ENCODE data around the gene ELF3.

Gene ELF3

DNA sequence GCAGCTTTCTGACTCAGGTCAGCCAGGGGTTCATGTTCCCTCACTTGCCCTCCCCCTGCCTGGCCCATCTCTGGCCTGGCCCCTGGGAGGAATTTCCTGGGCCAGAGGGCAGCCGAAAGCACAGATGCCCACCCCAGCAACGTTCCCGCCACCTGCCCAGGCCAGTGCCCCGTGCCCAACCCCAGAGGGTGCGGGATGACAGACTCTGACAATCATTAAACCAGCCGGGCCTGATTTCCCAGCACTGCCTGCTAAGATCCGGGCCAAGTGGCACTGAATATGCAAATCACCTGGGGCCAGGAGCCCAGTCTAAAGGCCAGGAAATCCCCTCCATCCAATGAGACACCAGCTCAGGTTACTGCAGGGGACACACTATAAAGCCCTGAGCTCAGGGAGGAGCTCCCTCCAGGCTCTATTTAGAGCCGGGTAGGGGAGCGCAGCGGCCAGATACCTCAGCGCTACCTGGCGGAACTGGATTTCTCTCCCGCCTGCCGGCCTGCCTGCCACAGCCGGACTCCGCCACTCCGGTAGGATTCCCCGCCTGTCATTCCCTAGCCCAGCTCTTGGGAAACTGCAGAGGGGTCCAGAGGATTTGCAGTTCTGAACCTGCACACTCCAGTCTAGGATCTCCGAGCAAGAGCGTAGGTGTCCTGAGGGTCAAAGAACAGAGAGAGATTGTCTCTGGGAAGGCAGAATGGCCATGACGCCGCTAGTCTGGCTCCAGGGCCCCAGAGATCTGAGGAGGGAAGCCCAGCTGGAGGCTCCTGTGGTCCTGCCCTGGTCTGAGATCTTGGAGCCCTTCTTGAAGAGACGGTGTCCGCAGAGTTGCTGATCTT lies at the start of gene ELF3:
Gene ELF3, plus strand, starts transcription at position 408 of the 836 bp plus-strand sequence. CDS start 550 bp downstream, outside the sequence.
- TF ChIP-seq GATA3 (IDR thresholded peaks at IDR 0.05; ENCODE audit: low read depth, low read length) (no peak), GATA2 (IDR thresholded peaks at IDR 0.05; ENCODE audit: low read depth, low read length) (no peak)

DNA sequence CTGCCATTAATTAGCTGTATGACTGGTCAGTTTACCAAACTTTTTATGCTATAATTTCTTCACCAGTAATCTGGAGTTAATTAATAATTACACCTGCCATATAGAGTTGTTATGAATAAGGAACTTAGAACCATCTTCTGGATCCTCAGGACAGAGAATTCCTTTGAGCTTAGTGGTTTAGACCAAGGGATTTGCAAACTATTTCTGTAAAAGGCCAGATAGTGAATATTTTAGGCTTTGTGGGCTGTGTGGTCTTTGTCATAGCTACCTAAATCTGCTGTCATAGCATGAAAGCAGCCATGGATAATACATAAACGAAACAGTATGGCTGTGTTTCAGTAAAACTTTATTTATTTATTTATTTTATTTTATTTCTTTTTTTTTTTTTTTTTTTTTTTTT lies 46.1 kb upstream of the ELF3 start:
- TF ChIP-seq GATA2 (IDR thresholded peaks at IDR 0.05; ENCODE audit: low read depth, low read length) (no peak), GATA3 (IDR thresholded peaks at IDR 0.05; ENCODE audit: low read depth, low read length) (no peak)

DNA sequence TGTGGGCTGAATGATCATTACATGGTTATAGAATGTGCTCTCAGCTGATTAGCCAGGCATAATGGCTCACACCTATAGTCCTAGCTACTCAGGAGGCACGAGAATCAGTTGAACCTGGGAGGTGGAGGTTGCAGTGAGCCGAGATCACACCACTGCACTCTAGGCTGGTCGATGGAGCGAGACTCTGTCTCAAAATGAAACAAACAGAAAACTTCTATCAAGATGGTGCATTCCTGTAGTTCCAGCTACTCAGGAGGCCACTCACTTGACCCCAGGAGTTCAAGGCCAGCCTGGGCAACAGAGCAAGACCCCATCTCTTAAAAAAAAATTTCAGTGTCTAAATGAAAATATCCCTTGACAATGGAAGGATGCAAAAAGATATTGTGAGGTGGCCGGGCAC lies 44.2 kb upstream of the ELF3 start:
- TF ChIP-seq GATA3 (IDR thresholded peaks at IDR 0.05; ENCODE audit: low read depth, low read length): no peak
- TF ChIP-seq GATA2 (IDR thresholded peaks at IDR 0.05; ENCODE audit: low read depth, low read length): no peak

DNA sequence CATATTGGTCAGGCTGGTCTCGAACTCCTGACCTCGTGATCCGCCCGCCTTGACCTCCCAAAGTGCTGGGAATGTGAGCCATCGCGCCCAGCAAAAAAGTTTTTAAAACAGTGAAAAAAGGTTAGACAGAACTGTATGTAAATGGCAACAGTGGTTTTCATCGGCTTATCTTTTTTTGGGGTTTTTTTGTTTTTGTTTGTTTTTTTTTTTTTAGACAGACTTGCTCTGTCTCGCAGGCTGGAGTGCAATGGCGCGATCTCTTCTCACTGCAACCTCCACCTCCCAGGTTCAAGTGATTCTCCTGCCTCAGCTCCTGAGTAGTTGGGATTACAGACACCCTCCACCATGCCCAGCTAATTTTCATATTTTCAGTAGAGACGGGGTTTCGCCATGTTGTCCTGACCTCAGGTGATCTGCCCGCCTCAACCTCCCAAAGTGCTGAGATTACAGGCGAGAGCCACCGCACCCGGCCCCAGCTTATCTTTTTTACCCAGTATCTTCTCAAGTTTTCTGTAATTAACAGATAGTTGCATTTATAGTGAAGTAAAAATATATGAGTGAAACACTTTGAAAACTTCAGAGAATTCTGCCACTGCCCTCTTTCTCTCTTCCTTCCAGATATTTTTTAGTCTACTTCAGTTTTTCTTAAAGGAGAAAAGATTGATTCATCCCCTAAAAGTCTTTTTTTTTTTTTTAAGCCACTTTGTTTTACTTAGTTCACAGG lies 42.0 kb upstream of the ELF3 start:
- no peak for TF ChIP-seq GATA3 (IDR thresholded peaks at IDR 0.05; ENCODE audit: low read depth, low read length)
- TF ChIP-seq GATA2 (IDR thresholded peaks at IDR 0.05; ENCODE audit: low read depth, low read length): no peak

DNA sequence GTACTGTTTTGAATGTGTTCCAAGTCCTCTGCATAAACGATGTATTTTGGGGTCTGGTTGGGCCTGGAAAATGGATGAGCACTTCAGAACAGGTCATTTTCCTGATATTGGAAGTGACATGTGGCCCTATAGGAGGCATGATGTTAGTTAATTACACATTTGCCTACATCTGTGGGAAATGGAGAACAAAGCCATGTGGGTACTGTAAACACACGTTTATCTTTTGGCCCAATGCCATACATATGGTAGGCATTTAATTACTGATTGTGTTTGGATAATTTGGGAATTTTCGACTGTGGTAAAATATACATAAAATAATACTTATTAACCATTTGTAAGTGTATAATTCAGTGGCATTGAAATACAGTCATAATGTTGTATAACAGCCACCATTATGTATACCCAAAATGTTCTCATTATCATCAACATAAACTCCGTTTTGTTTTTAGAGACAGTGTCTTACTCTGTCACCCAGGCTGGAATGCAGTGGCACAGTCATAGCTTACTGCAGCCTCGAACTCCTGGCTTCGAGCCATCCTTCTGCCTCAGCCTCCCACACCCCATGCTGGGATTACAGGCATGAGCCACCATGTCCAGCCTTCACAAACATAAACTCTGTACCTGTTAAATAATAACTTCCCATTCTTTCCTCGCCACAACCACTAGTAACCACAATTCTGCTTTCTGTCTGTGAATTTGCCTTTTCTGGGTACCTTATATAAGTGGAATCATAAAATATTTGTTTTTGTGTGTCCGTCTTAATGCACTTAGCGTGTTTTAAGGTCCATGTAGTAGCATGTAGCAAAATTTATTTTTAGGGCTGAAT lies 39.8 kb upstream of the ELF3 start:
- peak; percentile 82 for TF ChIP-seq GATA3 (IDR thresholded peaks at IDR 0.05; ENCODE audit: low read depth, low read length)
- peak; percentile 64 for TF ChIP-seq GATA2 (IDR thresholded peaks at IDR 0.05; ENCODE audit: low read depth, low read length)

DNA sequence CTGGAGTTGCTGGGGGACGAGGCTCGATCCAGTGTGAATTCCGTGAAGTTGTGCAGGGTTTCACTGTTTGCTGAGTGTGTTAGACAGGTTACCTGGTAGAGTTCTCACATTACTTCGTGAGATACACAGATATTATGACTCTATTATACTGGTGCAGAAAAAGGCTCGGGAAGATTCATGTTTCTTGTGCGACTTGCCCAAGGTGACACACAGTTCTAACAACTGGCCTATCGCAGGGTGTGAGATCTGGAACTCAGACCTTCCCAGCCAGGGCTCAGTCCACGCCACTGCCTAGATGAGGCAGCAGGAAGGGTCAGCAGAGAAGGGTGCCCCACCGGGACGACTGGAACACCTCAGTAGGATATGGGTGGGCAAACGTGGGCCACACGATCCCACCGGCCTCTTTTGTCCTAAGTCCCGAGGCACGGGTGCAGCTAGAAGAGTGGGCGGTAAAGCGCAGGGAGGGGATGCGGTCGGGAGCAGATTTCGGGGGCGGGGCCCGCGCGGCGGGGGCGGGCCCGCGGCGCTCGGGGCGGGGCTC lies 28.2 kb upstream of the ELF3 start:
- TF ChIP-seq GATA3 (IDR thresholded peaks at IDR 0.05; ENCODE audit: low read depth, low read length): no peak
- TF ChIP-seq GATA2 (IDR thresholded peaks at IDR 0.05; ENCODE audit: low read depth, low read length): no peak

DNA sequence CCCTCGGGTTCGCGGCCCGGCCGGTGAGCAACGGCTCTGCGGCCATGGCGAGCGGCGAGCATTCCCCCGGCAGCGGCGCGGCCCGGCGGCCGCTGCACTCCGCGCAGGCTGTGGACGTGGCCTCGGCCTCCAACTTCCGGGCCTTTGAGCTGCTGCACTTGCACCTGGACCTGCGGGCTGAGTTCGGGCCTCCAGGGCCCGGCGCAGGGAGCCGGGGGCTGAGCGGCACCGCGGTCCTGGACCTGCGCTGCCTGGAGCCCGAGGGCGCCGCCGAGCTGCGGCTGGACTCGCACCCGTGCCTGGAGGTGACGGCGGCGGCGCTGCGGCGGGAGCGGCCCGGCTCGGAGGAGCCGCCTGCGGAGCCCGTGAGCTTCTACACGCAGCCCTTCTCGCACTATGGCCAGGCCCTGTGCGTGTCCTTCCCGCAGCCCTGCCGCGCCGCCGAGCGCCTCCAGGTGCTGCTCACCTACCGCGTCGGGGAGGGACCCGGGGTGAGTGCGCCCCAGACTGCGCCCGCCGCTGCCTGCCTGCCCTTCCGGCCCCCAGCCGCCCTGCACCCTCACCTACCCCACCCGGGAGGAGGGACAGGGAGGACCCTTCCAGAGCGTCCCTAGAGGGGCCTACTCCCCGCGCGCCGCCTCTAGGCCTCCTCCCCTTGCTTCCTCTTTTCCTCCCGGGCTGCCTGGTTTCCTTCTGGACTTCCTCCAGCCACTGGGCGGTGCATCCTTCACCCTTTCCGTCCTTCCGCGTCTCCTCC lies 27.6 kb upstream of the ELF3 start, which contains the start of gene RNPEP:
Gene RNPEP, plus strand, starts transcription at position 26 of the 757 bp plus-strand sequence. Its CDS starts 19 bp downstream, at position 45.
- TF ChIP-seq GATA2 (IDR thresholded peaks at IDR 0.05; ENCODE audit: low read depth, low read length) (no peak; the same call in 1 of the 2 replicates), GATA3 (IDR thresholded peaks at IDR 0.05; ENCODE audit: low read depth, low read length) (no peak)

DNA sequence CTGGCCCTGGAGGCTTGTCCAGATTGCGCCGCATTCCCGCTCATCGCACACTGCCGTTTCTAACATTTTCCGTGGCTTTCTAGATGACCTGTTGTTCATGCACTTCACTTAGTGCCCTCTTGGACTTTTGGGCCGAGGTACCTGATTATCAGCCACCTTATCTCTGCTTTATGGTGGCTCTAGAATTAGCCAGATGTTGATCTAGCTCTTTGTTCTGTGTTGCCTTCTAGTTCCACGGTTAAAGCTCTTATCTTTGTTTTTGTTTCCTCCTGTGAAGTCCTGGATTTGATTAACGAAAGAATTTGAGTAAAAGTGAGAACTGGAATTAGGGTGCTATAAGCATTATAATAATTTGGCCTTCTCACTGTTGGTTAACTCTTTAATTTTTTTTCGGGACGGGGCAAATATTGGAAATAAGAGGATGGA lies 27.0 kb upstream of the ELF3 start:
- TF ChIP-seq GATA3 (IDR thresholded peaks at IDR 0.05; ENCODE audit: low read depth, low read length) (peak; percentile 17; the same call in 1 of the 2 replicates), GATA2 (IDR thresholded peaks at IDR 0.05; ENCODE audit: low read depth, low read length) (peak; percentile 63)

DNA sequence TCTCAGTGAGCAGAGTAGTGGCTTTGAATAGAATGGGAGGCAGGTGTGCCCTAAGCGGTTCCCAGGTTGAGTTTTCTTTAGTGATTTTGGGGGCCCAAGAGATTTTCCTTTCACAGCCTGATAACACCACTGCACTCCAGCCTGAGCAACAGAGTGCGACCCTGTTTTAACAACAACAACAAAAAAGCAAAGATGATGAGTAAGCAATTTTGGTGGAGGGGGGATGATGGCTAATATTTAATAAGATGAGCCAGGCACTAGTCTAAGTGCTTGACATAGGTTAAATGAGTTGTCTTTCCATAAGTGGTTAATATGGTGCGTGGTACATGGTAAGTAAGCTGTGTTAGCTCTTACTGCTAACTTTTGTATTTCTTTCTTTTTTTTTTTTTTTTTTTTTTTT lies 25.9 kb upstream of the ELF3 start:
- TF ChIP-seq GATA3 (IDR thresholded peaks at IDR 0.05; ENCODE audit: low read depth, low read length) (no peak), GATA2 (IDR thresholded peaks at IDR 0.05; ENCODE audit: low read depth, low read length) (no peak)

DNA sequence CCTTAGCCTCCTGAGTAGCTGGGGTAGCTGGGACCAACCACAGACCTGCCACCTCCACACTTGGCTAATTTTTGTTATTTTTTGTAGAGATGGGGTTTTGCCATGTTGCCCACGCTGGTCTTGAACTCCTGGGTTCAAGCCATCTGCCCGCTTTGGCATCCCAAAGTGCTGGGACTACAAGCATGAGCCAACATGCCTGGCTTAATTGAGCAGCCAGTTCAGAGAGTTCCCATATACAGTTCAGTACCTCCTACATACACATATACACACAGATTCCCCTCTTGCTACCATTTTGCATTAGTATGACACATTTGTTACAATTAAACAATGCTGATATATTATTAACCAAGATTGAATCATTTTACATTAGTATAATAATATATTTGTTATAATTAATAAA lies 25.0 kb upstream of the ELF3 start:
- TF ChIP-seq GATA3 (IDR thresholded peaks at IDR 0.05; ENCODE audit: low read depth, low read length) (no peak), GATA2 (IDR thresholded peaks at IDR 0.05; ENCODE audit: low read depth, low read length) (no peak)

DNA sequence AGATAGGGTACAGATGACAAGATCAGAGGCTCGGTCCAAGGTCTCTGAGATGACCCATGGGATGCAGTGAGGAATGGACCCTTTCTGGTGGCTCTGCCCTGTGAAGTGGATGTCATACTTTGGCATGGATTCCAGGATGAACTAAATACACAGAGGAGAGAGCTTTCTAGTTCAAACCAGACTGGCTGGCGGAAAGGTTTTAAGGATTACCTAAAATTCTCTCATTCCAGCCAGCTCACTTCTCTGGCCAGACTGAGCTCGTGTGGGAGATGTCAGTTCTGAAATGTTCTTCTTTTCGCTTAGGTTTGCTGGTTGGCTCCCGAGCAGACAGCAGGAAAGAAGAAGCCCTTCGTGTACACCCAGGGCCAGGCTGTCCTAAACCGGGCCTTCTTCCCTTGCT lies 21.8 kb upstream of the ELF3 start:
- TF ChIP-seq GATA3 (IDR thresholded peaks at IDR 0.05; ENCODE audit: low read depth, low read length) (no peak), GATA2 (IDR thresholded peaks at IDR 0.05; ENCODE audit: low read depth, low read length) (no peak)

DNA sequence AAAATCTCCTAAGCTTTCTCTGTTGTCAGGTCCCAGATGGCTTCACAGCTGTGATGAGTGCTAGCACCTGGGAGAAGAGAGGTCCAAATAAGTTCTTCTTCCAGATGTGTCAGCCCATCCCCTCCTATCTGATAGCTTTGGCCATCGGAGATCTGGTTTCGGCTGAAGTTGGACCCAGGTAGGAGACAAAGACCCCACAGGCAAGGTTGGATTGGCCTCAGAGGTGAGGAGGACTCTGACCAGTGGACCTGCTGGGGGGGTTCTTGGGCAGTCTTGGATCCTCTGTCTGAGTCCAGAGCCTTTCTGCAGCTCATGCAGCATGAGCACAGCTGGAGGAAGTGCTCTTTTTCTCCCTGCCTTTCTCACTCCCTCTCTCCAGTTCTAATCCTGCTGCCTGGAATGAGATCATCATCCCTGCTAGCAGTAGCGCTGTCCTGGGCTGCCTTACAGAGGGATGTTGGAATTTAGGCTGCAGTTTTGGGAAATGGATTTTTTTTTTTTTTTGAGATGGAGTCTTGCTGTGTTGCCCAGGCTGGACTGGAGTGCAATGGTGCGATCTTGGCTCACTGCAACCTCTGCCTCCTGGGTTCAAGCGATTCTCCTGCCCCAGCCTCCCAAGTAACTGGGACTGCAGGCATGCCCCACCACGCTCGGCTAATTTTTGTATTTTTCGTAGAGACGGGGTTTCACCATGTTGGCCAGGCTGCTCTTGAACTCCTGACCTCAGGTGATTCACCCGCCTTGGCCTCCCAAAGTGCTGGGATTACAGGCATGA lies 20.8 kb upstream of the ELF3 start:
- TF ChIP-seq GATA2 (IDR thresholded peaks at IDR 0.05; ENCODE audit: low read depth, low read length) (no peak), GATA3 (IDR thresholded peaks at IDR 0.05; ENCODE audit: low read depth, low read length) (no peak)

All from SH-SY5Y (cell line).